ENCODE data around the gene TANGO6. TPM values are rescaled to one million over a fixed set of nuclear protein-coding genes. Genes with fewer than 3 reads are reported as not detected.
"Not testable (repeated sequence)": the region's sequence is repeated elsewhere in the genome, so short reads cannot be mapped to it uniquely, and the experiment has no call there.

The TANGO6 gene
- total RNA-seq, 1 experiment from 2014 or later = 16.7 TPM

DNA sequence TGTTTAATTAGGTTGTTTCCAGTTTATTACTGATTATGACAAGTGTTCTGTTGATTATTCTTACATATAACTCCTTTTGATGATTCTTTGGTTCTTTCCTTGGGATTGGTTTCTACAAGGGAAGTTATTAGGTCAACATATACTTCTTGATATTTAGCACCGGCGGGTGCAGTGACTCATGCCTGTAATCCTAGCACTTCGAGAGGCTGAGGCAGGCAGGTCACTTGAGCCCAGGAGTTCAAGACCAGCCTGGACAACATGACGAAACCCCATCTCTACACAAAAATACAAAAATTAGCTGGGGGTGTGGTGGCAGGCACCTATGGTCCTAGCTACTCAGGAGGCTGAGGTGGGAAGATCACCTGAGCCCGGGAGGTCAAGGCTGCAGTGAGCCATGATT lies 141.9 kb downstream of the TANGO6 start:
- DNase-seq = no peak
- Histone ChIP-seq H3K27me3 (ENCODE audit: control insufficient read depth, insufficient read depth, low read length) (no peaks in the 10 kb centered on the region), H3K36me3 (replicated peaks; ENCODE audit: control insufficient read depth, insufficient read depth, low read length) (no peaks in the 10 kb centered on the region), H3K4me3 (ENCODE audit: insufficient read depth, low read depth, low read length) (no peak overlapping the region)

DNA sequence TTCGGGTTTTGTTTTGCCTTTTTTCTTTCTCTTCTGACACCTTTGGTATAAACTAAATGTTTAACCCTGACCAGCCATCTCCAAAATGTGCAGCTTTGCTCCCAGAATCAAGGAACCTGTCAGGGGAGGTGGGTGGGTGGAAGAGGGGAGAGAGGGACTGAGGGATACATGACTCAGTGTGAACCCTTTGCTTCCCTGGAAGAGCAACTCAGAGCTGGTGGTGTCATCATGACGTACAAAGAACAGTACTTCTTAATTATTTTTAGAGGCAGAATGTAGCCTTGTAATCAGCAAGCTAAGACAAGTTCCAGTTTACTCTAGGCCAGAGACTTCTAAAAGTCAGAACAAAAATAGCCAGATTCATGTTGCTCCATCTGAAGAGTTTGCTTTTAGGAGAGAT lies 142.5 kb downstream of the TANGO6 start:
- no peaks in the 10 kb centered on the region for H3K36me3 ChIP-seq (replicated peaks; ENCODE audit: control insufficient read depth, insufficient read depth, low read length)
- no peaks in the 10 kb centered on the region for H3K27me3 ChIP-seq (ENCODE audit: control insufficient read depth, insufficient read depth, low read length)
- no peak for DNase-seq
- H3K4me3 ChIP-seq (ENCODE audit: insufficient read depth, low read depth, low read length) = no peak overlapping the region

DNA sequence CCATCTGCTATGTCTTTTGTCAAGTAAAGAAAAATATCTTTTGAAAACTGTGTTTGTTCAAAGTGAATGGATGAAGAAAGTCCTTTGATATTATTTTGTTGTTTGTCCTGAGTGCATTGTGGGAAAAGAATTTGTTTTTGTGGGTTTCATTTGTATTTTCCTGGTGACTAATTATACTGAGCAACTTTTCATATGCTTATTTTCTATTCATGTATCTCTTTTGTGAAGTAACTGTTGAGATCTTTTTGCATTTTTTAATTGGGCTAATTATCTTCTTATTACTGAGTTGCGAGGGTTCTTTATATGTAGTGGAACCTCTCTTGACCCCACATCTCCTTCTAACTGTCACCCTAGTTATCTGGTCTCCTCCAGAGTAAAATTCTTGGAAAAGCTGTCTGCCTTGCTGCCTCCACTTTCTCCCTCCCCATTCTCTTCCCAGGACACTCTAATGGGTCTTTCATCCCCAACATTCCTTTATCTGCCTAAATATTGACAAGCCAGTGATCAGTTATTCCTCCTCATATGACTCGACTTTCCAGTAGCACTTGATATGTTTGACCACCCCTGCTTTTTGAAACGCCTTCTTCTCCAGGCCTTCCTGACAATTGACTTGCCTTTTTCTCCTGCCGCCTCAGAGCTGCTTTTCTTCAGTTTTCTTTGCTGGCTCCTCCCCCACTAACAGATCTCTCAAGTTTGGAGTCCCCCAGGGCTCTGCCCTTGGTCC lies 144.6 kb downstream of the TANGO6 start:
- peak; percentile 23 for DNase-seq
- Histone ChIP-seq H3K36me3 (replicated peaks; ENCODE audit: control insufficient read depth, insufficient read depth, low read length) (no peaks in the 10 kb centered on the region), H3K4me3 (ENCODE audit: insufficient read depth, low read depth, low read length) (no peak overlapping the region), H3K27me3 (ENCODE audit: control insufficient read depth, insufficient read depth, low read length) (no peaks in the 10 kb centered on the region)

DNA sequence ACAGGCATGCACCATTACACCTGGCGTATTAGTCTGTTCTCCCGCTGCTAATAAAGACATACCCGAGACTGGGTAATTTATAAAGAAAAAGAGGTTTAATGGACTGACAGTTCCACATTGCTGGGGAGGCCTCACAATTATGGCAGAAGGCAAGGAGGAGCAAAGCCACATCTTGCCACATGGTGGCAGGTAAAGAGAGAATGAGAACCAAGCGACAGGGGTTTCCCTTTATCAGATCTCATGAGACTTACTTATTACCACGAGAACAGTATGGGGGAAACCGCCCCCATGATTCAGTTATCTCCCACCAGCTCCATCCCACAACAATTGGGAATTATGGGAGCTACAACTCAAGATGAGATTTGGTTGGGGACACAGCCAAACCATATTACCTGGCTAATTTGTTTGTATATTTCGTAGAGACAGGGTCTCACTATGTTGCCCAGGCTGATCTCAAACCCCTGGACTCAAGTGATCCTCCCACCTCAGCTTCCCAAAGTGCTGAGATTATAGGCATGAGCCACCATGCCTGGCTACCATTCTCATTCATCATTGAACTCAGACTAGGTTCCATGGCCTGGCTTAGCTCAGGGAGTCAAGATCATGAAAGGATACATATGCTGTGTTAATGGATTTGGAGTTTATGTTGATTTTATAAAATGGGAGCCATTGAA lies 147.0 kb downstream of the TANGO6 start:
- H3K36me3 ChIP-seq (replicated peaks; ENCODE audit: control insufficient read depth, insufficient read depth, low read length); H3K4me3 ChIP-seq (ENCODE audit: insufficient read depth, low read depth, low read length); DNase-seq; H3K27me3 ChIP-seq (ENCODE audit: control insufficient read depth, insufficient read depth, low read length): not testable (repeated sequence)

- no peak for DNase-seq
- H3K36me3 ChIP-seq (replicated peaks; ENCODE audit: control insufficient read depth, insufficient read depth, low read length) = no peaks in the 10 kb centered on the region
- no peaks in the 10 kb centered on the region for H3K27me3 ChIP-seq (ENCODE audit: control insufficient read depth, insufficient read depth, low read length)
- H3K4me3 ChIP-seq (ENCODE audit: insufficient read depth, low read depth, low read length) = no peak overlapping the region
Measured at GRCh38 chr16:68991075-68991474, 147.7 kb downstream of the TANGO6 start.

GRCh38 chr16:68992521-68992920 lies 149.2 kb downstream of the TANGO6 start:
- Histone ChIP-seq H3K4me3 (ENCODE audit: insufficient read depth, low read depth, low read length) (no peak overlapping the region), H3K36me3 (replicated peaks; ENCODE audit: control insufficient read depth, insufficient read depth, low read length) (no peaks in the 10 kb centered on the region), H3K27me3 (ENCODE audit: control insufficient read depth, insufficient read depth, low read length) (no peaks in the 10 kb centered on the region)
- DNase-seq = no peak

GRCh38 chr16:68993456-68993855 lies 150.1 kb downstream of the TANGO6 start:
- Histone ChIP-seq H3K36me3 (replicated peaks; ENCODE audit: control insufficient read depth, insufficient read depth, low read length) (no peaks in the 10 kb centered on the region), H3K4me3 (ENCODE audit: insufficient read depth, low read depth, low read length) (no peak overlapping the region), H3K27me3 (ENCODE audit: control insufficient read depth, insufficient read depth, low read length) (no peaks in the 10 kb centered on the region)
- DNase-seq = no peak

DNA sequence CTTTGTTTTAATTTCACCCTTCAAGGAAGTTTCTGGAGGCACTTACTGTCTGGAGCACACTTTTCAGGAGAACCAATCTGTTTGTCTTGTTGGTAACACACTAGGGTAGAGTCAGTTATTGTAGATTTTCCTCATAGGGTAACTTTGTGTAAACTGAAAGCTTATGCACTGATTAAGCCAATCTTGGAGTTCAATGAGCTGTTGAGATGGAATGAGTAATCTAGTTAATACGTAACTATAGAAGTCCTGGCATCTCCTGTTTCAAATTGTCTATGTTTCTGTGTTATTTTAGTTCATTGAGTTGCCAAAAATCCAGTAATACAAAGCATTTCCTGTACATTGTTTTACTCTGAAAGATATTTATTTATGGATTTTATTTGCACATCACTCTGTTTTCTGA lies 150.6 kb downstream of the TANGO6 start:
- Histone ChIP-seq H3K4me3 (ENCODE audit: insufficient read depth, low read depth, low read length) (no peak overlapping the region), H3K27me3 (ENCODE audit: control insufficient read depth, insufficient read depth, low read length) (no peaks in the 10 kb centered on the region)
- DNase-seq = no peak

GRCh38 chr16:68994324-68994723 lies 151.0 kb downstream of the TANGO6 start:
- Histone ChIP-seq H3K27me3 (ENCODE audit: control insufficient read depth, insufficient read depth, low read length) (no peaks in the 10 kb centered on the region), H3K4me3 (ENCODE audit: insufficient read depth, low read depth, low read length) (no peak overlapping the region), H3K36me3 (replicated peaks; ENCODE audit: control insufficient read depth, insufficient read depth, low read length) (no peaks in the 10 kb centered on the region)
- no peak for DNase-seq

More for the DNA sequence above, 150.6 kb downstream of the TANGO6 start:
- H3K36me3 ChIP-seq (replicated peaks; ENCODE audit: control insufficient read depth, insufficient read depth, low read length) = no peaks in the 10 kb centered on the region

DNA sequence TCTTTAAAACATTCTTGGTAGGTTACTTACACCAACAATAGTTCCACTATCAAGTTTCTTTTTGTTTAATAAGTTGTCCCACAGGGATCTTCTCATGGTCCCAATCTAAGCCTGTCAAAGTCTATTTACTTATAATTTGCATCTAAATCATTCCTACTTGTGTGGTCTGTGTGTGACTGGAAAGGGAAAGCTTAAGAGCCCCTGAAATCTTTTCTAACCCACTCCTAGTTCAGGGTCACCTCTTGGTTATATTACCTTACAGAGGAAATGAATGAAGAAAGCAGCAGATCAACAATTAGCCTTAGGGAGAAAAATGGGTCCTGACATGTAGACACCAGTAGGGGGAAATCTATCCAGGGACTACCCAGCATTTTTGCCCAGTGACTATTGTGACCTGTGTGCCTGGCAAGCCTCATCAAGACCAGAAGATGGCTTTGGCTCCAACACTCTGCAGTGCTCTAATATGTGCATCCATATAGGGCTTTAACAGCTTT lies 151.7 kb downstream of the TANGO6 start:
- peak; percentile 41 for DNase-seq
- no peaks in the 10 kb centered on the region for H3K27me3 ChIP-seq (ENCODE audit: control insufficient read depth, insufficient read depth, low read length)
- no peaks in the 10 kb centered on the region for H3K36me3 ChIP-seq (replicated peaks; ENCODE audit: control insufficient read depth, insufficient read depth, low read length)
- no peak overlapping the region for H3K4me3 ChIP-seq (ENCODE audit: insufficient read depth, low read depth, low read length)

- Histone ChIP-seq H3K4me3 (ENCODE audit: insufficient read depth, low read depth, low read length) (no peak overlapping the region), H3K36me3 (replicated peaks; ENCODE audit: control insufficient read depth, insufficient read depth, low read length) (no peaks in the 10 kb centered on the region), H3K27me3 (ENCODE audit: control insufficient read depth, insufficient read depth, low read length) (no peaks in the 10 kb centered on the region)
- DNase-seq = no peak
Measured at GRCh38 chr16:68997564-68997963, 154.2 kb downstream of the TANGO6 start.

- no peak for DNase-seq
- Histone ChIP-seq H3K36me3 (replicated peaks; ENCODE audit: control insufficient read depth, insufficient read depth, low read length) (no peaks in the 10 kb centered on the region), H3K27me3 (ENCODE audit: control insufficient read depth, insufficient read depth, low read length) (no peaks in the 10 kb centered on the region), H3K4me3 (ENCODE audit: insufficient read depth, low read depth, low read length) (no peak overlapping the region)
Measured at GRCh38 chr16:68999114-68999513, 155.8 kb downstream of the TANGO6 start.

- no peaks in the 10 kb centered on the region for H3K36me3 ChIP-seq (replicated peaks; ENCODE audit: control insufficient read depth, insufficient read depth, low read length)
- no peak for DNase-seq
- no peak overlapping the region for H3K4me3 ChIP-seq (ENCODE audit: insufficient read depth, low read depth, low read length)
- no peaks in the 10 kb centered on the region for H3K27me3 ChIP-seq (ENCODE audit: control insufficient read depth, insufficient read depth, low read length)
Measured at GRCh38 chr16:69003500-69003899, 160.2 kb downstream of the TANGO6 start.

DNA sequence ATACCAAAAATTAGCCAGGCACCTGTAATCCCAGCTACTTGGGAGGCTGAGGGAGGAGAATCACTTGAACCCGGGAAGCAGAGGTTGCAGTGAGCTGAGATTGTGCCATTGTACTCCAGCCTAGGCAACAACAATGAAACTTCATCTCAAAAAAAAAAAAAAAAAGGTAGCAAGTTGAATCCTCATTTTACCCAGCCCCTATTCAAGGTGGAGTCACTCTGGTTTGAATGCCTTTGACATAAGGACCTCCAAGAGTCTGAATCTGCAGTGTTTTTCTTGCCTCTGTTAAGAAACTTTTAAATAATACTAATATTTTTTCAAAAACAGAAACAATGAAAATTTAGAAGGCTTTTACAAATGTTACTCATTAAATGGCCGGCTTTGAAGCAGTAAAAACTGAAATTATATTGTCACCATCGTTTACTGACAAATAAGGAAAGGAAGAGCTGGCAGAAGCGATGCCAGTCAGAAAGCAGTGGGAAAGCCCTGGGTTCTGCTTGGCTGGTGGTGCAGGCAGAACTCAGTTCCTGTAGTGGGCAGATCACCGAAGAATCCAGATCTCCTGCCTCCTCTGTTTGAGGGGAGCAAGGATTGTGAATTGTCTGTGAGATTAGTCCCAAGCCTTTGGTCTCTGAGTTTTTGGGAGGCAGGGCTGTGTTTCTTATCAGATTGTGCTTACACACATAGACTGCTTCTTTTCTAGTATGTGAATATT lies 162.5 kb downstream of the TANGO6 start:
- DNase-seq = no peak
- H3K27me3 ChIP-seq (ENCODE audit: control insufficient read depth, insufficient read depth, low read length) = no peaks in the 10 kb centered on the region
- no peaks in the 10 kb centered on the region for H3K36me3 ChIP-seq (replicated peaks; ENCODE audit: control insufficient read depth, insufficient read depth, low read length)
- H3K4me3 ChIP-seq (ENCODE audit: insufficient read depth, low read depth, low read length) = no peak overlapping the region

- DNase-seq = no peak
- Histone ChIP-seq H3K36me3 (replicated peaks; ENCODE audit: control insufficient read depth, insufficient read depth, low read length) (no peaks in the 10 kb centered on the region), H3K27me3 (ENCODE audit: control insufficient read depth, insufficient read depth, low read length) (no peaks in the 10 kb centered on the region), H3K4me3 (ENCODE audit: insufficient read depth, low read depth, low read length) (no peak overlapping the region)
Measured at GRCh38 chr16:69012906-69013305, 169.6 kb downstream of the TANGO6 start.

Measured in H7 (cell line).